Lower leg skin (tissue), 3 donors: ENCODE results near the gene ZNHIT6.

ENCODE experiments used
- POLR2A ChIP-seq, 2 donors: fragments of 450-650 bp; IDR thresholded peaks; one replicate each; pipeline ENCODE4 v1.6.1; 2016 to 2017; ENCODE audit warnings: antibody characterized with exemption in 2 of 2, mild to moderate bottlenecking in 1 of 2, moderate library complexity in 1 of 2
- TF ChIP-seq, protein P1 (sequence below), 3 donors: fragments of 450-650 bp; IDR thresholded peaks; one replicate each; pipeline ENCODE4 v1.5.1; 2016; ENCODE audit warnings: antibody characterized with exemption in 3 of 3, mild to moderate bottlenecking in 3 of 3, moderate library complexity in 2 of 3

- no peak for TF ChIP-seq POLR2A (IDR thresholded peaks at IDR 0.05)
- TF ChIP-seq, protein P1, sequence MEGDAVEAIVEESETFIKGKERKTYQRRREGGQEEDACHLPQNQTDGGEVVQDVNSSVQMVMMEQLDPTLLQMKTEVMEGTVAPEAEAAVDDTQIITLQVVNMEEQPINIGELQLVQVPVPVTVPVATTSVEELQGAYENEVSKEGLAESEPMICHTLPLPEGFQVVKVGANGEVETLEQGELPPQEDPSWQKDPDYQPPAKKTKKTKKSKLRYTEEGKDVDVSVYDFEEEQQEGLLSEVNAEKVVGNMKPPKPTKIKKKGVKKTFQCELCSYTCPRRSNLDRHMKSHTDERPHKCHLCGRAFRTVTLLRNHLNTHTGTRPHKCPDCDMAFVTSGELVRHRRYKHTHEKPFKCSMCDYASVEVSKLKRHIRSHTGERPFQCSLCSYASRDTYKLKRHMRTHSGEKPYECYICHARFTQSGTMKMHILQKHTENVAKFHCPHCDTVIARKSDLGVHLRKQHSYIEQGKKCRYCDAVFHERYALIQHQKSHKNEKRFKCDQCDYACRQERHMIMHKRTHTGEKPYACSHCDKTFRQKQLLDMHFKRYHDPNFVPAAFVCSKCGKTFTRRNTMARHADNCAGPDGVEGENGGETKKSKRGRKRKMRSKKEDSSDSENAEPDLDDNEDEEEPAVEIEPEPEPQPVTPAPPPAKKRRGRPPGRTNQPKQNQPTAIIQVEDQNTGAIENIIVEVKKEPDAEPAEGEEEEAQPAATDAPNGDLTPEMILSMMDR (IDR thresholded peaks at IDR 0.05) = no peak
These were observed 52.0 kb downstream of the ZNHIT6 start for GRCh38 chr1:85656256-85656655.
